Subcutaneous abdominal adipose tissue (tissue), 5 donors: ENCODE results near the gene CAV2.

ENCODE experiments used
- H3K27ac ChIP-seq: one replicate; pipeline ENCODE4 v1.7.0; 2013; ENCODE audit warnings: low read depth, mild to moderate bottlenecking, inconsistent platforms, low read length, moderate library complexity
- H3K27me3 ChIP-seq, 5 donors: one replicate each; pipeline ENCODE4 v1.7.0; 2013; ENCODE audit warnings: low read length in 5 of 5, inconsistent platforms in 1 of 5; ENCODE audit not compliant: control insufficient read depth in 5 of 5, insufficient read depth in 4 of 5
- H3K36me3 ChIP-seq, 5 donors: one replicate each; pipeline ENCODE4 v1.7.0; 2013; ENCODE audit warnings: low read length in 5 of 5; ENCODE audit not compliant: control insufficient read depth in 5 of 5, insufficient read depth in 5 of 5
- H3K4me1 ChIP-seq, 5 donors: one replicate each; pipeline ENCODE4 v1.7.0; 2013; ENCODE audit warnings: low read length in 5 of 5, mild to moderate bottlenecking in 3 of 5, moderate library complexity in 1 of 5; ENCODE audit not compliant: control insufficient read depth in 5 of 5, insufficient read depth in 5 of 5
- H3K4me3 ChIP-seq, 5 donors: one replicate each; pipeline ENCODE4 v1.7.0; 2013; ENCODE audit warnings: low read length in 5 of 5, low read depth in 1 of 5
- H3K9ac ChIP-seq, 5 donors: one replicate each; pipeline ENCODE4 v1.7.0; 2013; ENCODE audit warnings: low read length in 5 of 5, mild to moderate bottlenecking in 4 of 5, moderate library complexity in 3 of 5
- H3K9me3 ChIP-seq, 5 donors: one replicate each; pipeline ENCODE4 v1.7.0; 2013; ENCODE audit warnings: low read length in 5 of 5; ENCODE audit not compliant: control insufficient read depth in 5 of 5
- donor health status: healthy.
- donor health status: healthy.
- donor health status: healthy.
- donor health status: healthy.
- donor health status: healthy.

Gene CAV2

DNA sequence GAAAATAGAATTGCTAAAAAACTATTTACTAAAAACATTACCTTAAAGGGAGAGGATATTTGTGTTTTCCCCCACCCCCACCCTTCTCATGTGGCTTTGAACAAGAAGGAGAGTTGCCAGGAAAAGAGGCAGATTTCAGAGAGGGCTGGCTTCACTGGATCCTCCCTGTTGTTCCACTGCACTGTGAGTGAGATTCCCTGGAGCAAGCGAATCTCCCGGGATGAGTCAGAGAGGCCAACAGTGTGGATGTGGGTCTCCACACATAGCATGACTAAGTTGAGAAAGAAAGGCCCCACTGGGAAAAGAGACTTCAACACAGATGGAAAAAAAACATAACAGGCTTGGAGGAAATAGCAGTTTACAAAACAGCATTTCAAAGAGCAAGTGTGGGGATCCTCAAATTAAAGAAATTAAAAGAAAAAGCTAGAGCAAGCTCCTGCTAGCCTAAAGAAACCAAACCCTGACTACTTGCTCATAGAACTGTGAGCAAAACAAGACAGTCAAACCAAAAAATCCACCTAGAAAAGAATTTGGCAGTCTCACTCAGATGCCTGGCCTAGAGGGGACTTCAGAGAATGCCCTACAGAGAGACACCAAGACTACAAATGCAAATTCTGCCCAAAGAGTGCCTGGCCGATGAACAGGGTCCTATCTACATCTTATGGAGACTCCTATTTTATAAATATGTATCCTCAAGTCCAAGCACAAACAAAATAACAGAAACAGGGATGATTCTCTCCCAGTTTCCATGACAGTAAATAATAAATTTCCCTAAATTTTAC is 28.7 kb downstream of the CAV2 start:
- peaks cover 2 to 75% (median 67%) of the 10 kb centered on the region in 5 donors for H3K4me1 ChIP-seq
- peak overlapping the region; percentile 77 to 100 (median 97) for H3K4me3 ChIP-seq
- H3K27me3 ChIP-seq = no peaks in the 10 kb centered on the region
- H3K9me3 ChIP-seq = no peaks in the 10 kb centered on the region
- peaks cover 5 to 44% (median 10%) of the 10 kb centered on the region in 5 donors for H3K36me3 ChIP-seq
- peak overlapping the region; percentile 100 for H3K27ac ChIP-seq
- peak overlapping the region; percentile 57 to 96 (median 81) for H3K9ac ChIP-seq

DNA sequence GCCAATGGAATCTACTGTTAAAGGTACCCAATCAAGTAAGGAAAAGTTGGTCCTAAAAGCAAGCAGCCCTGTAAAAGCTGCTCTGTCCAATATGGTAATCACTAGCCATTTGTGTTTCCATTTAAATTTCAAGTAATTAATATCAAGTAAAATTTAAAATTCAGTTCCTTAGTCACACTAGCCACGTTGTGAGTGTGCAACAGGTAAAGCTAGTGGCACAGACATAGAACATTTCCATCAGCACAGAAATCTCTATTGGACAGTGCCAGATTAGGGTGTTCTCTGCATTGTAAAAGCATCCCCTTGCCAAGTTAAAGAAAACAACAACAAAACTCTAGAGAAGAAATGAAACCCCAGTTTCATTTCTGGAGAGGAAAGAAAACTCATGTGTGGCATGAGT is 29.7 kb downstream of the CAV2 start:
- peaks cover 2 to 76% (median 72%) of the 10 kb centered on the region in 5 donors for H3K4me1 ChIP-seq
- H3K36me3 ChIP-seq = peaks cover 5 to 44% (median 10%) of the 10 kb centered on the region in 5 donors
- peak overlapping the region in 3 of 5 donors; percentile 6 to 75 (median 35) for H3K9ac ChIP-seq
- peak overlapping the region; percentile 100 for H3K27ac ChIP-seq
- H3K4me3 ChIP-seq = peak overlapping the region; percentile 28 to 63 (median 49)
- H3K9me3 ChIP-seq = no peaks in the 10 kb centered on the region
- no peaks in the 10 kb centered on the region for H3K27me3 ChIP-seq

DNA sequence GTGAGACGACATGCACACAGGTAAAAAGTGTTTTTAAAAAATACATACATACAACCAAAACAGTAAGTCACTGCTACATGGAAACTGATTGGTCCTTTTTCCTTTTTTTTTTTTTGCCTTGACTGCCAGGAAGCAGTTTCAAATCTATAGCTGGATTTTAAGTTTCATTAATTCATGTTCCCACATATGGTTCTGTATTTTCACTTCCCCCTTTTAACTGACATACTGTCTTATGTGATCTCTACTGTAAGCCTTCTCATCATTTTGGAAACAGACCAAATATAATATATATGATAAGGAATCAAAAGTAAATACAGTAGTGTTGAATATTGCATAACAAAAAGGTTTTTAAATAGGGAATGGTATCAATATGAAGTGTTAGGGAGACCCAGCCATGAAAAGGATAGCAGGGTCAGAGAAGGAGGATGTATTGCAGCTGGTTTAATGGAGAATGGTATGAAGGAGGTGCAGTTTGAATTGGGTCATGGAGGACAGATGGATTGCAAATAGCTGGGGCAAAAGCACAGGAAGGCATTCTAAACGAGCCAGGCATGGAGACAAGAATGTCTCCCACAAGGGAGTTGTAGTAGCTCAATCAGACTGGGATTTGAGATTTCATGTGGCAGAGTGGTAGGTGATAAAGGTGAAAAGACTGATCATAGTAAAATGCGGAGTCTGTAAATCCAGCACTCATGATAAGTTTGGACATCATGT is 30.7 kb downstream of the CAV2 start:
- Histone ChIP-seq H3K4me3 (peak overlapping the region; percentile 49 to 70 (median 60)), H3K36me3 (peaks cover 5 to 50% (median 10%) of the 10 kb centered on the region in 5 donors), H3K27ac (peak overlapping the region; percentile 100), H3K4me1 (peaks cover 9 to 82% (median 76%) of the 10 kb centered on the region in 5 donors), H3K9me3 (no peaks in the 10 kb centered on the region), H3K27me3 (no peaks in the 10 kb centered on the region), H3K9ac (peak overlapping the region in 3 of 5 donors; percentile 29 to 55 (median 51))

DNA sequence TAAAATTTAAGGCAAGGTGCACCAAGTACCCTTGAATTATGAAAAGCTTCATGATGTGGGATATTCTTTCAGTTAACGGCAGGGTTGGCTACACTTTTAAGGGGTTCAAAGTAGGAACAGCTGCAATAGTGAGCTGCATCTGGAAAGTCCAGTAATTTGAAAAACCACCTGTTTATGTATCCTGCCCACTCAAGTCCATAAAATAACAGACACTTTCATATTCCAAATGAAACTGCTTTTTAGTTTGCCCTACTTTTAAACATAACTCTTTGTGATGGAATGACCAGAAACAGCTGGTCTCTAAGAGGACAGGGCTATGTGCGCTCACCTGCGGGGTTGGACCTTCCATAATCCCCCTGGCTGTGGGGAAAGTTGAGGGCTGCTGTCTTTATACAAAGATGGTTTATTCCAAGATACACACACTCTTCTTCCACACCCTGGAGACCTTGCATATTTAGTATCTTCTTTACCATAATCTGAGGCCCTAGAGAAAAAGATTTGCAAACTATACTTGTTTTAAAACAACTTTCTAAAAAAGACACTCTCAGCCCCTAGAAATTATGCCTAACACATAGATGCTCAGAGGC is 32.7 kb downstream of the CAV2 start:
- Histone ChIP-seq H3K36me3 (peaks cover 13 to 58% (median 17%) of the 10 kb centered on the region in 5 donors), H3K9ac (no peak overlapping the region), H3K27ac (peak overlapping the region; percentile 86), H3K9me3 (no peaks in the 10 kb centered on the region), H3K27me3 (no peaks in the 10 kb centered on the region), H3K4me1 (peaks cover 9 to 89% (median 76%) of the 10 kb centered on the region in 5 donors), H3K4me3 (peak overlapping the region; percentile 7 to 57 (median 26))

DNA sequence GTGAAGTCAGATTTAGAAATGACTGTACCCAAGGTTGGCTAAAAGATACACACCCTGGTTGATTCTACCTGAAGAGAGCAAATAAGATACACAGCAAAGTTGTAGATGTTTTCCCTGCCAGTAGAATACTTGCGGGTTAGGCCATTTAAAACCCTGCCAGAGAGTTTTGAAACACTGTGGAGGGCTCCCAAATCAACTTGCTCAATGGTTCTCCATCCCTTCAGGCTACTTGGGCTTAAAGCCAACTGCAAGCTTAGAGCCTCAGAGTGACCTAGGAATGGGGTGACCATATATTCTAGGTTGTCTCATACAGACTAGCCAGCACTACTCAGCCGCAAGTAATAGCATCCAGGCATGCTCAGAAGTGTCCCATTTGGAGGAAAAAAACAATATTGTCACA is 35.3 kb downstream of the CAV2 start:
- no peaks in the 10 kb centered on the region for H3K27me3 ChIP-seq
- H3K4me1 ChIP-seq = peaks cover 7 to 91% (median 74%) of the 10 kb centered on the region in 5 donors
- peak overlapping the region in 3 of 5 donors; percentile 5 to 20 (median 16) for H3K4me3 ChIP-seq
- H3K27ac ChIP-seq = peak overlapping the region; percentile 84
- H3K36me3 ChIP-seq = peaks cover 15 to 65% (median 28%) of the 10 kb centered on the region in 5 donors
- no peak overlapping the region for H3K9ac ChIP-seq
- no peaks in the 10 kb centered on the region for H3K9me3 ChIP-seq

DNA sequence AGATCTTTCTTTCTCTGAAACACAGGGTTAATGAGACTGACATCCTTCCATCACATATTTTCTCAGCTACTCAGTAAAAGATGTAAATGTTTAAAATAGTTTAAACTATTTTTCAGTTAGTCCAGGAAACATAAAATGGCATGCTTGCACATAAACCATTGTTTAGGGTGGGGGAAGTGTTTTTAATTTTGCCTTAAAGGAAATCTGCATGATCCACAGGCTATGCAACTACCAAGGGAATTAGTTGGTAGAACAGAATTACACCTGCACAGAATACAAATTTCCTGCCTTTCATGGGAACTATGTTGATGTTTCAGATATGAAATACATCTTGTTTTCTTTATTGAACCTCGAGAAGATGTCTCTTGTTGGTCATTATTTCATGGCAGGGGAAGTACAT is 35.9 kb downstream of the CAV2 start:
- peaks cover 15 to 65% (median 28%) of the 10 kb centered on the region in 5 donors for H3K36me3 ChIP-seq

DNA sequence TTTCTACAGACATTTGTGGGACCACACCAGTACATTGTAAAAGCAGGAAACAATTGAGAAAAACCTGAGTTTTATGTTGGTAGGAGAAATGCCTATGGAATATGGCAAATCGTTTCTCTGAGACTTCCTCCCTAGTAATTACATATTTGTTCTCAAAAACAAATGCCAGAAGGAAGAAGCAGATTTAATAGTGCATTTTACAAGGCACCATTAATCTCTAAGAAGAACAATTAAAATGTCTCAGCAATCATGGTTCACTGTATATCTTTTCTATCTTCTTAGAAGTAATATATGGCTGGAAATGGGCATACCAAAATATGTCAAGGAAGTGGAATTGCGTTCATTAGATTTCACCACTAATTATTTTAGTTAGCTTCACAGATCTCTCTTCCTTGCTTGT is 38.6 kb downstream of the CAV2 start:
- H3K36me3 ChIP-seq = peaks cover 15 to 63% (median 35%) of the 10 kb centered on the region in 5 donors
- peaks cover 7 to 87% (median 76%) of the 10 kb centered on the region in 5 donors for H3K4me1 ChIP-seq
- H3K27ac ChIP-seq = peak overlapping the region; percentile 84
- no peak overlapping the region for H3K4me3 ChIP-seq
- H3K27me3 ChIP-seq = no peaks in the 10 kb centered on the region
- no peaks in the 10 kb centered on the region for H3K9me3 ChIP-seq
- H3K9ac ChIP-seq = peak overlapping the region in 1 of 5 donors; percentile 7

More for the DNA sequence above, 35.9 kb downstream of the CAV2 start:
- H3K9me3 ChIP-seq = no peaks in the 10 kb centered on the region
- H3K4me3 ChIP-seq = peak overlapping the region in 3 of 5 donors; percentile 5 to 20 (median 18)
- no peaks in the 10 kb centered on the region for H3K27me3 ChIP-seq
- H3K4me1 ChIP-seq = peaks cover 7 to 87% (median 74%) of the 10 kb centered on the region in 5 donors
- no peak overlapping the region for H3K9ac ChIP-seq
- peak overlapping the region; percentile 84 for H3K27ac ChIP-seq

DNA sequence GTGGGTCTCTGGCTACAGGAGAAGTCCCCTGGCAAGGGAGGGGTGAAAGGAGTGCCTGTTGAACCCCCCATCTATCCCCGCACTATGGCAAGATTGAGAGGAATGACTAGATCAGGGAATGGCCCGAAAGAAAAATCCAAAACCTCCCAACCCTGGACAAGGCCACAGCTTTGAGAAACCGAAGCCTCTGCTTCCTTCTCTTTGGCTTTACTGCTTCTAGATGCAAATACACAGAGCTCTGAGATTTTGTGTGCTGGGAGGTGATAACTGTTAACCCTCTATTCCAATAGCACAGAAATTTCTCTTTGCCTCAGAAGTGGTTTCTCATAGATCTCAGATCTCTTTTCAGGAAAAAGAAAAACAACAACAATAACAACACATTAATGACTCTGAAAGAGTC is 40.3 kb downstream of the CAV2 start:
- Histone ChIP-seq H3K9ac (no peak overlapping the region), H3K9me3 (no peaks in the 10 kb centered on the region), H3K36me3 (peaks cover 23 to 66% (median 38%) of the 10 kb centered on the region in 5 donors), H3K4me1 (peaks cover 3 to 89% (median 79%) of the 10 kb centered on the region in 5 donors), H3K27ac (peak overlapping the region; percentile 84), H3K27me3 (no peaks in the 10 kb centered on the region), H3K4me3 (no peak overlapping the region)

DNA sequence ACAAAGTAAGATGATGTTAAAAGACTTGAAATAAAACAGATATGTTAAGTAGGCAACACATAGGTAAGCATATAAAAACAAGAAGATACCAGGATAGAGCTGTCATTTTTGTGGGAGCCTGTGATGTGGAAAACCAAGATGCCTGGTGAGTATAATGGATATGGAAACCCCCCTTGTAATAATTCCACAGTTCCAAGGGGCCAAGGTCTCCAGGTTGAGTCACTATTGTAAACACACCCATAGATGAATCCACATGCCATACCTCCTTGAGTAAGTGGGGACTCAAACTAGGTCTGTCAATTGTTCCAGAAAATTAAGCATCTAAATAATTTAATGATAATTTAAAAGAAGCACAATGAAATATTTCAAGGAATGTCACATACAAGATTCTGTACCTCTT is 41.2 kb downstream of the CAV2 start:
- no peaks in the 10 kb centered on the region for H3K9me3 ChIP-seq
- H3K36me3 ChIP-seq = peaks cover 21 to 65% (median 36%) of the 10 kb centered on the region in 5 donors
- peaks cover 0 to 85% (median 74%) of the 10 kb centered on the region in 5 donors for H3K4me1 ChIP-seq
- H3K9ac ChIP-seq = no peak overlapping the region
- peak overlapping the region; percentile 84 for H3K27ac ChIP-seq
- no peaks in the 10 kb centered on the region for H3K27me3 ChIP-seq
- H3K4me3 ChIP-seq = no peak overlapping the region
